ENCODE data around the gene SPOP.

Gene SPOP

GRCh38 chr17:49630113-49630900, 47.6 kb downstream of the SPOP start:
- H3K9me3 ChIP-seq (ENCODE audit: control insufficient read depth, insufficient read depth, low read depth, low read length): no peaks in the 10 kb centered on the region
- ChIA-PET CTCF (interaction anchor here (0.6 to 1.0 kb wide), 2 partner anchors 19 to 48 kb away, joined by 3 read pairs; no protein-coding TSS in a partner anchor), POLR2A (no interaction called here)
- H3K36me3 ChIP-seq (ENCODE audit: control insufficient read depth in 2 of 2, insufficient read depth in 1 of 2, low read length in 2 of 2): peaks cover 0 to 4% of the 10 kb centered on the region in 2 experiments; a peak in 1 of 3 replicates
- H3K4me3 ChIP-seq (ENCODE audit: low read depth, low read length): no peak overlapping the region
- TF ChIP-seq ZNF157 (tag by site-specific recombination; IDR thresholded peaks at IDR 0.05) (no peak), ZNF248 (tag by site-specific recombination; IDR thresholded peaks at IDR 0.05) (no peak), GLIS1 (tag by site-specific recombination; IDR thresholded peaks at IDR 0.05) (peak; percentile 21; the same call in 1 of the 2 replicates), PRDM6 (tag by site-specific recombination; IDR thresholded peaks at IDR 0.05) (peak; percentile 61; the same call in 1 of the 2 replicates), ZNF48 (tag by site-specific recombination; IDR thresholded peaks at IDR 0.05) (no peak)
- H3K4me1 ChIP-seq (ENCODE audit: control insufficient read depth, insufficient read depth, low read length): peaks cover 19% of the 10 kb centered on the region
- no peak overlapping the region for H3K27ac ChIP-seq (ENCODE audit: extremely low read depth, low read depth, low read length)

- H3K36me3 ChIP-seq (ENCODE audit: control insufficient read depth in 2 of 2, insufficient read depth in 1 of 2, low read length in 2 of 2): peaks cover 0 to 4% of the 10 kb centered on the region in 2 experiments; a peak in 1 of 3 replicates
- no peaks in the 10 kb centered on the region for H3K9me3 ChIP-seq (ENCODE audit: control insufficient read depth, insufficient read depth, low read depth, low read length)
- H3K4me1 ChIP-seq (ENCODE audit: control insufficient read depth, insufficient read depth, low read length): peaks cover 19% of the 10 kb centered on the region
- POLR2A ChIA-PET: no interaction called here
- CTCF ChIA-PET: interaction anchor here (0.6 to 1.3 kb wide), 2 partner anchors 17 to 47 kb away, joined by 3 read pairs; no protein-coding TSS in a partner anchor
- no peak overlapping the region for H3K27ac ChIP-seq (ENCODE audit: extremely low read depth, low read depth, low read length)
- no peak overlapping the region for H3K4me3 ChIP-seq (ENCODE audit: low read depth, low read length)
- TF ChIP-seq ZSCAN30 (tag by site-specific recombination; IDR thresholded peaks at IDR 0.05) (no peak), PRDM4 (tag by site-specific recombination; IDR thresholded peaks at IDR 0.05) (no peak), REST (tag by site-specific recombination; IDR thresholded peaks at IDR 0.05) (no peak), ZNF624 (tag by site-specific recombination; IDR thresholded peaks at IDR 0.05) (no peak), ZNF362 (tag by site-specific recombination; IDR thresholded peaks at IDR 0.05) (no peak), ZNF830 (tag by site-specific recombination; IDR thresholded peaks at IDR 0.05; ENCODE audit: low read depth) (no peak), SP7 (tag by site-specific recombination; IDR thresholded peaks at IDR 0.05) (no peak), ZNF157 (tag by site-specific recombination; IDR thresholded peaks at IDR 0.05) (no peak)
Measured at GRCh38 chr17:49629447-49629846, 48.5 kb downstream of the SPOP start.
